Stimulated activated naive CD8-positive, alpha-beta T cell treated with anti-CD3 and anti-CD28 coated beads, Interleukin-15, amount 100 ng/mL, for 72 hours (primary cell): Measurements from ENCODE around the gene MUC7.
A peak's percentile ranks its signal among the peaks of the same experiment; 100 is the strongest.
"Not testable (repeated sequence)": the region's sequence is repeated elsewhere in the genome, so short reads cannot be mapped to it uniquely, and the experiment has no call there.

ENCODE experiments used
- ATAC-seq: fragments of 150-1000 bp; cut with Tn5 transposase; 2 replicates; pipeline ENCODE4 v1.10.0; 2021; ENCODE audit warnings: mild to moderate bottlenecking, moderate library complexity
- DNase-seq, 2 donors: peaks; one replicate each; pipeline ENCODE4 v3.0.0; 2021 to 2022
- H3K27ac Mint-ChIP-seq, 2 donors: one replicate each; pipeline ENCODE4 v1.8.0; 2022; ENCODE audit warnings: mild to moderate bottlenecking in 2 of 2, mixed read lengths in 2 of 2, moderate library complexity in 2 of 2
- H3K27me3 Mint-ChIP-seq: one replicate; pipeline ENCODE4 v1.8.0; 2022; ENCODE audit warnings: mixed read lengths
- H3K4me1 Mint-ChIP-seq: one replicate; pipeline ENCODE4 v1.8.0; 2022; ENCODE audit warnings: mild to moderate bottlenecking, mixed read lengths
- H3K4me3 Mint-ChIP-seq, 2 donors: one replicate each; pipeline ENCODE4 v1.8.0; 2022; ENCODE audit warnings: mild to moderate bottlenecking in 2 of 2, mixed read lengths in 2 of 2, moderate library complexity in 1 of 2
- H3K9me3 Mint-ChIP-seq, 2 donors: one replicate each; pipeline ENCODE4 v1.8.0; 2022; ENCODE audit warnings: mixed read lengths in 2 of 2

The MUC7 gene

GRCh38 chr4:70471897-70472296 lies at the start of gene MUC7:
Gene MUC7 (plus strand): TSS chr4:70472197. CDS start chr4:70474022, 1,825 bp downstream.
- ATAC-seq (no peak), DNase-seq (no peak)
- no peaks in the 10 kb centered on the region for H3K4me1 Mint-ChIP-seq
- no peak within 1 kb of the TSS for H3K4me3 Mint-ChIP-seq
- peaks cover 0 to 10% of the 10 kb centered on the region in 2 donors for H3K9me3 Mint-ChIP-seq
- no peak within 1 kb of the TSS for H3K27ac Mint-ChIP-seq
- H3K27me3 Mint-ChIP-seq: no peaks in the 10 kb centered on the region

GRCh38 chr4:70425306-70425705 lies 46.7 kb upstream of the MUC7 start:
- Mint-ChIP-seq H3K4me1 (no peaks in the 10 kb centered on the region), H3K27me3 (no peaks in the 10 kb centered on the region), H3K9me3 (peaks cover 10 to 14% of the 10 kb centered on the region in 2 donors), H3K27ac (no peak overlapping the region), H3K4me3 (no peak overlapping the region)
- DNase-seq (no peak), ATAC-seq (no peak)

GRCh38 chr4:70426789-70427188 lies 45.2 kb upstream of the MUC7 start:
- no peaks in the 10 kb centered on the region for H3K4me1 Mint-ChIP-seq
- no peaks in the 10 kb centered on the region for H3K27me3 Mint-ChIP-seq
- H3K9me3 Mint-ChIP-seq: peaks cover 7 to 10% of the 10 kb centered on the region in 2 donors
- H3K27ac Mint-ChIP-seq: no peak overlapping the region
- no peak overlapping the region for H3K4me3 Mint-ChIP-seq
- DNase-seq: no peak
- ATAC-seq: no peak

- no peak for ATAC-seq
- H3K27me3 Mint-ChIP-seq: peaks cover 8% of the 10 kb centered on the region
- no peak overlapping the region for H3K4me3 Mint-ChIP-seq
- H3K4me1 Mint-ChIP-seq: no peaks in the 10 kb centered on the region
- H3K9me3 Mint-ChIP-seq: peaks cover 4 to 7% of the 10 kb centered on the region in 2 donors
- H3K27ac Mint-ChIP-seq: no peak overlapping the region
- no peak for DNase-seq
Measured at GRCh38 chr4:70437197-70437596, 34.8 kb upstream of the MUC7 start.

- Mint-ChIP-seq H3K27me3 (peaks cover 8% of the 10 kb centered on the region), H3K9me3 (no peaks in the 10 kb centered on the region), H3K27ac (no peak overlapping the region), H3K4me3 (no peak overlapping the region), H3K4me1 (no peaks in the 10 kb centered on the region)
- DNase-seq (no peak), ATAC-seq (no peak)
Measured at GRCh38 chr4:70442474-70442873, 29.5 kb upstream of the MUC7 start.

- ATAC-seq (no peak), DNase-seq (no peak)
- Mint-ChIP-seq H3K27ac (no peak overlapping the region), H3K4me3 (no peak overlapping the region), H3K4me1 (no peaks in the 10 kb centered on the region), H3K27me3 (peaks cover 8% of the 10 kb centered on the region), H3K9me3 (no peaks in the 10 kb centered on the region)
Measured at GRCh38 chr4:70443329-70443728, 28.7 kb upstream of the MUC7 start.

- Mint-ChIP-seq H3K27me3 (peaks cover 3% of the 10 kb centered on the region), H3K4me3 (no peak overlapping the region), H3K27ac (no peak overlapping the region), H3K4me1 (no peaks in the 10 kb centered on the region), H3K9me3 (peaks cover 3 to 15% of the 10 kb centered on the region in 2 donors)
- DNase-seq (no peak), ATAC-seq (no peak)
Measured at GRCh38 chr4:70449220-70449619, 22.8 kb upstream of the MUC7 start.

- ATAC-seq (no peak), DNase-seq (no peak)
- H3K4me3 Mint-ChIP-seq: no peak overlapping the region
- H3K27me3 Mint-ChIP-seq: peaks cover 17% of the 10 kb centered on the region
- H3K4me1 Mint-ChIP-seq: no peaks in the 10 kb centered on the region
- no peak overlapping the region for H3K27ac Mint-ChIP-seq
- peaks cover 3 to 15% of the 10 kb centered on the region in 2 donors for H3K9me3 Mint-ChIP-seq
Measured at GRCh38 chr4:70452946-70453345, 19.1 kb upstream of the MUC7 start.

GRCh38 chr4:70463335-70463734 lies 8.7 kb upstream of the MUC7 start:
- peaks cover under 1 to 6% of the 10 kb centered on the region in 2 donors for H3K9me3 Mint-ChIP-seq
- no peak for DNase-seq
- H3K27ac Mint-ChIP-seq: no peak overlapping the region
- H3K4me3 Mint-ChIP-seq: no peak overlapping the region
- ATAC-seq: no peak
- no peaks in the 10 kb centered on the region for H3K27me3 Mint-ChIP-seq
- H3K4me1 Mint-ChIP-seq: no peaks in the 10 kb centered on the region

- no peaks in the 10 kb centered on the region for H3K4me1 Mint-ChIP-seq
- no peak overlapping the region for H3K4me3 Mint-ChIP-seq
- ATAC-seq: no peak
- H3K27me3 Mint-ChIP-seq: no peaks in the 10 kb centered on the region
- no peak for DNase-seq
- H3K9me3 Mint-ChIP-seq: peaks cover 0 to 7% of the 10 kb centered on the region in 2 donors
- H3K27ac Mint-ChIP-seq: no peak overlapping the region
Measured at GRCh38 chr4:70473679-70474078, 1.7 kb downstream of the MUC7 start.

- ATAC-seq (no peak), DNase-seq (no peak)
- Mint-ChIP-seq H3K4me1 (no peaks in the 10 kb centered on the region), H3K27ac (no peak overlapping the region), H3K9me3 (no peaks in the 10 kb centered on the region), H3K4me3 (no peak overlapping the region), H3K27me3 (no peaks in the 10 kb centered on the region)
Measured at GRCh38 chr4:70488748-70489147, 16.8 kb downstream of the MUC7 start.

- no peak overlapping the region for H3K27ac Mint-ChIP-seq
- no peak overlapping the region for H3K4me3 Mint-ChIP-seq
- DNase-seq (no peak), ATAC-seq (no peak)
- H3K4me1 Mint-ChIP-seq: no peaks in the 10 kb centered on the region
- H3K27me3 Mint-ChIP-seq: peaks cover 16% of the 10 kb centered on the region
- no peaks in the 10 kb centered on the region for H3K9me3 Mint-ChIP-seq
Measured at GRCh38 chr4:70496231-70496630, 24.2 kb downstream of the MUC7 start.

- H3K4me3 Mint-ChIP-seq, H3K4me1 Mint-ChIP-seq, H3K9me3 Mint-ChIP-seq, H3K27ac Mint-ChIP-seq, ATAC-seq, DNase-seq: not testable (repeated sequence)
- peaks cover 11% of the 10 kb centered on the region for H3K27me3 Mint-ChIP-seq
Measured at GRCh38 chr4:70501838-70502237, 29.8 kb downstream of the MUC7 start.

GRCh38 chr4:70504733-70505132 lies 32.7 kb downstream of the MUC7 start:
- Mint-ChIP-seq H3K27me3 (peaks cover 3% of the 10 kb centered on the region), H3K4me3 (no peak overlapping the region), H3K27ac (no peak overlapping the region), H3K9me3 (no peaks in the 10 kb centered on the region), H3K4me1 (no peaks in the 10 kb centered on the region)
- ATAC-seq: no peak
- DNase-seq: no peak

- peak; percentile 32 to 37 for DNase-seq
- Mint-ChIP-seq H3K27ac (no peak overlapping the region), H3K9me3 (no peaks in the 10 kb centered on the region), H3K27me3 (no peaks in the 10 kb centered on the region), H3K4me3 (no peak overlapping the region), H3K4me1 (no peaks in the 10 kb centered on the region)
- peak; percentile 61 for ATAC-seq
Measured at GRCh38 chr4:70505151-70505748, 33.3 kb downstream of the MUC7 start.

- H3K4me3 Mint-ChIP-seq: no peak overlapping the region
- ATAC-seq (no peak), DNase-seq (no peak)
- H3K27me3 Mint-ChIP-seq: peaks cover 9% of the 10 kb centered on the region
- H3K4me1 Mint-ChIP-seq: no peaks in the 10 kb centered on the region
- H3K9me3 Mint-ChIP-seq: no peaks in the 10 kb centered on the region
- no peak overlapping the region for H3K27ac Mint-ChIP-seq
Measured at GRCh38 chr4:70508801-70509200, 36.8 kb downstream of the MUC7 start.

- Mint-ChIP-seq H3K27me3 (peaks cover 9% of the 10 kb centered on the region), H3K27ac (no peak overlapping the region), H3K4me3 (no peak overlapping the region), H3K9me3 (no peaks in the 10 kb centered on the region), H3K4me1 (no peaks in the 10 kb centered on the region)
- DNase-seq (no peak), ATAC-seq (no peak)
Measured at GRCh38 chr4:70511365-70511764, 39.4 kb downstream of the MUC7 start.
